Renal cortex interstitium (tissue), 11 donors: Measurements from ENCODE around the gene KIAA0513. TPM values are rescaled to one million over a fixed set of nuclear protein-coding genes. Genes with fewer than 3 reads are reported as not detected.
"Not testable (repeated sequence)": the region's sequence is repeated elsewhere in the genome, so short reads cannot be mapped to it uniquely, and the experiment has no call there.

Experiments
- DNase-seq, 11 donors: peaks; one replicate each; pipeline ENCODE4 v3.0.0-alpha.2; 2013; ENCODE audit warnings: low read depth in 9 of 11, low spot score in 4 of 11; ENCODE audit errors: extremely low read depth in 1 of 11
- polyA plus RNA-seq, 3 donors: library from polyadenylated mRNA; unstranded; fragments of 120-200 nt; gene quantifications; one replicate each; pipeline ENCODE4 v1.2.1, GENCODE V29; 2013; ENCODE audit not compliant: insufficient read length in 3 of 3

KIAA0513 gene
- polyA plus RNA-seq, 3 donors = 4.0 to 5.6 (median 4.3) TPM

- DNase-seq = no peak
Observed at GRCh38 chr16:85042606-85043005, 15.0 kb downstream of the KIAA0513 start.

GRCh38 chr16:85045077-85045476, 17.5 kb downstream of the KIAA0513 start:
- no peak for DNase-seq

GRCh38 chr16:85045641-85046471, 18.3 kb downstream of the KIAA0513 start:
- DNase-seq = no peak

- no peak for DNase-seq
Observed at GRCh38 chr16:85046472-85046916, 18.9 kb downstream of the KIAA0513 start.

- DNase-seq = no peak
Observed at GRCh38 chr16:85046931-85047866, 19.6 kb downstream of the KIAA0513 start.

- no peak for DNase-seq
Observed at GRCh38 chr16:85047867-85048455, 20.4 kb downstream of the KIAA0513 start.

- DNase-seq = no peak
Observed at GRCh38 chr16:85048921-85049562, 21.4 kb downstream of the KIAA0513 start.

GRCh38 chr16:85049706-85050305, 22.2 kb downstream of the KIAA0513 start:
- no peak for DNase-seq

GRCh38 chr16:85051067-85051581, 23.5 kb downstream of the KIAA0513 start:
- DNase-seq = no peak

GRCh38 chr16:85051683-85052082, 24.1 kb downstream of the KIAA0513 start:
- no peak for DNase-seq

- DNase-seq = no peak
Observed at GRCh38 chr16:85052536-85052935, 24.9 kb downstream of the KIAA0513 start.

GRCh38 chr16:85054321-85054720, 26.7 kb downstream of the KIAA0513 start:
- DNase-seq = not testable (repeated sequence)

- DNase-seq = no peak
Observed at GRCh38 chr16:85054948-85055492, 27.4 kb downstream of the KIAA0513 start.

- DNase-seq = no peak
Observed at GRCh38 chr16:85055493-85056210, 28.1 kb downstream of the KIAA0513 start.

GRCh38 chr16:85056211-85056748, 28.7 kb downstream of the KIAA0513 start:
- no peak for DNase-seq

GRCh38 chr16:85057212-85057889, 29.8 kb downstream of the KIAA0513 start:
- no peak for DNase-seq

- no peak for DNase-seq
Observed at GRCh38 chr16:85057948-85058347, 30.4 kb downstream of the KIAA0513 start.
